ENCODE results near the gene INPP5E.

The INPP5E gene

GRCh38 chr9:136448655-136449054 is 9.0 kb upstream of the INPP5E start:
- peaks cover 99% of the 10 kb centered on the region for H4K20me1 ChIP-seq
- peaks cover 86% of the 10 kb centered on the region for H3K36me3 ChIP-seq
- H3K9ac ChIP-seq, result no peak overlapping the region
- H3K27me3 ChIP-seq, result no peaks in the 10 kb centered on the region
- H3K4me1 ChIP-seq, result peaks cover 89% of the 10 kb centered on the region
- H3K27ac ChIP-seq, result no peak overlapping the region
- H3K4me2 ChIP-seq, result peak overlapping the region; percentile 83; the same call in 1 of the 2 replicates
- H3K4me3 ChIP-seq, result no peak overlapping the region
- TF ChIP-seq Cebpa-rat (IDR thresholded peaks at IDR 0.05), result no peak
- no peaks in the 10 kb centered on the region for H3K9me3 ChIP-seq

GRCh38 chr9:136447173-136447778 is 7.6 kb upstream of the INPP5E start:
- no peaks in the 10 kb centered on the region for H3K27me3 ChIP-seq
- H3K9ac ChIP-seq, result peak overlapping the region; percentile 17; the same call in 1 of the 2 replicates
- peaks cover 84% of the 10 kb centered on the region for H3K36me3 ChIP-seq
- H3K9me3 ChIP-seq, result no peaks in the 10 kb centered on the region
- H3K4me3 ChIP-seq, result peak overlapping the region; percentile 32; the same call in 1 of the 2 replicates
- H4K20me1 ChIP-seq, result peaks cover 99% of the 10 kb centered on the region
- peaks cover 89% of the 10 kb centered on the region for H3K4me1 ChIP-seq
- peak overlapping the region; percentile 83 for H3K4me2 ChIP-seq
- TF ChIP-seq Cebpa-rat (IDR thresholded peaks at IDR 0.05), result no peak
- H3K27ac ChIP-seq, result no peak overlapping the region

- H3K4me2 ChIP-seq, result peak overlapping the region; percentile 83; the same call in 1 of the 2 replicates
- TF ChIP-seq Cebpa-rat (IDR thresholded peaks at IDR 0.05), result no peak
- H3K27me3 ChIP-seq, result no peaks in the 10 kb centered on the region
- H3K4me1 ChIP-seq, result peaks cover 89% of the 10 kb centered on the region
- no peak overlapping the region for H3K27ac ChIP-seq
- H3K36me3 ChIP-seq, result peaks cover 77% of the 10 kb centered on the region
- no peaks in the 10 kb centered on the region for H3K9me3 ChIP-seq
- no peak overlapping the region for H3K4me3 ChIP-seq
- no peak overlapping the region for H3K9ac ChIP-seq
- peaks cover 98% of the 10 kb centered on the region for H4K20me1 ChIP-seq
These were observed 6.2 kb upstream of the INPP5E start for GRCh38 chr9:136445799-136446198.

GRCh38 chr9:136444102-136444501 is 4.5 kb upstream of the INPP5E start:
- Histone ChIP-seq H3K36me3 (peaks cover 60% of the 10 kb centered on the region), H3K27ac (no peak overlapping the region), H3K9ac (no peak overlapping the region), H3K27me3 (no peaks in the 10 kb centered on the region), H3K4me1 (peaks cover 85% of the 10 kb centered on the region), H4K20me1 (peaks cover 91% of the 10 kb centered on the region), H3K9me3 (no peaks in the 10 kb centered on the region), H3K4me3 (no peak overlapping the region), H3K4me2 (no peak overlapping the region)
- no peak for TF ChIP-seq Cebpa-rat (IDR thresholded peaks at IDR 0.05)

- H3K4me1 ChIP-seq, result peaks cover 81% of the 10 kb centered on the region
- no peak overlapping the region for H3K4me3 ChIP-seq
- TF ChIP-seq Cebpa-rat (IDR thresholded peaks at IDR 0.05), result no peak
- H3K9me3 ChIP-seq, result no peaks in the 10 kb centered on the region
- H3K9ac ChIP-seq, result no peak overlapping the region
- H4K20me1 ChIP-seq, result peaks cover 91% of the 10 kb centered on the region
- H3K36me3 ChIP-seq, result peaks cover 56% of the 10 kb centered on the region
- H3K4me2 ChIP-seq, result no peak overlapping the region
- H3K27me3 ChIP-seq, result no peaks in the 10 kb centered on the region
- H3K27ac ChIP-seq, result no peak overlapping the region
These were observed 4.0 kb upstream of the INPP5E start for GRCh38 chr9:136443687-136444086.

DNA sequence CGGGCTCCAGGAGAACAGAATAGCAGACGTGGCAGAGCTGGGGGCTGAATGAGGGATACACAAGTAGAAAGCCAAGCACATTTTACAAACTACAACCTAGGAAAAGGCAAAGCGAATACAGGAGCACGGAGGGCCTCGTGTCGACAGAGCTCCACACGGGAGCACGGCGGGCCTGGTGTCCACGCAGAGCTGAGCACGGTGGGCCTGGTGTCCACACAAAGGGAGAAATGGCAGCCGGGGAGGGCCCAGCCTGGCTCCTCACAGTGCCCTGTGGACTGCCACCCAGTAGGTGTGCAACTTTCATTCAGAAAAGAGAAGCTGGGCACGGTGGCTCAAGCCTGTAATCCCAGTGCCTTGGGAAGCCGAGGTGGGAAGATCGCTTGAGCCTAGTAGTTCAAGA is 3.4 kb upstream of the INPP5E start:
- TF ChIP-seq Cebpa-rat (IDR thresholded peaks at IDR 0.05), result no peak
- H3K27me3 ChIP-seq, result no peaks in the 10 kb centered on the region
- peaks cover 91% of the 10 kb centered on the region for H4K20me1 ChIP-seq
- H3K4me3 ChIP-seq, result no peak overlapping the region
- no peaks in the 10 kb centered on the region for H3K9me3 ChIP-seq
- H3K9ac ChIP-seq, result 0 out of 2 replicates have a peak overlapping the region, but pooled peaks have one; percentile 56
- H3K36me3 ChIP-seq, result peaks cover 50% of the 10 kb centered on the region
- peak overlapping the region; percentile 96 for H3K4me2 ChIP-seq
- H3K4me1 ChIP-seq, result peaks cover 79% of the 10 kb centered on the region
- H3K27ac ChIP-seq, result peak overlapping the region; percentile 76

DNA sequence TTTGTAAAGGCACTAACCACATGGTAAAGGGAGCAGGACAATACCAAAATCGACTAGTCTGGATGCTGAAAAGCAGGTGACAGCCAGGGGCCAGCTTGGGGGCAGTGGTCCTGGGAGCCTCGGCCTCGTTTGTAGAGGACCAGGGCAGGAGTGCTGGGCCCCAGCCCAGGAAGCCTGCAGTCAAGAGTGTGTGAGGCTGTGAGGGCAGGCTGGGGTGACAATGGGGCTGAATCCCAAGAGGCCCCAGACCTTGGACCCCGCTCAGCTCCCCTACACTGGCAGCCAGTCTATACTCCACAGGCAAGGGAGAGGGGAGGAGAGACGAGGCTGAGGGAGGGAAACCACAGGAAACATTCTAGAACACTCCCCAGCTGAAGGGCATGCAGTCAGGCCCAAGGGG is 2.6 kb upstream of the INPP5E start:
- peak overlapping the region; percentile 56; the same call in 1 of the 2 replicates for H3K9ac ChIP-seq
- H4K20me1 ChIP-seq, result peaks cover 91% of the 10 kb centered on the region
- H3K27me3 ChIP-seq, result no peaks in the 10 kb centered on the region
- H3K27ac ChIP-seq, result peak overlapping the region; percentile 76
- peaks cover 79% of the 10 kb centered on the region for H3K4me1 ChIP-seq
- no peaks in the 10 kb centered on the region for H3K9me3 ChIP-seq
- 0 out of 2 replicates have a peak overlapping the region, but pooled peaks have one; percentile 12 for H3K4me3 ChIP-seq
- TF ChIP-seq Cebpa-rat (IDR thresholded peaks at IDR 0.05), result no peak
- H3K4me2 ChIP-seq, result peak overlapping the region; percentile 96
- peaks cover 43% of the 10 kb centered on the region for H3K36me3 ChIP-seq

DNA sequence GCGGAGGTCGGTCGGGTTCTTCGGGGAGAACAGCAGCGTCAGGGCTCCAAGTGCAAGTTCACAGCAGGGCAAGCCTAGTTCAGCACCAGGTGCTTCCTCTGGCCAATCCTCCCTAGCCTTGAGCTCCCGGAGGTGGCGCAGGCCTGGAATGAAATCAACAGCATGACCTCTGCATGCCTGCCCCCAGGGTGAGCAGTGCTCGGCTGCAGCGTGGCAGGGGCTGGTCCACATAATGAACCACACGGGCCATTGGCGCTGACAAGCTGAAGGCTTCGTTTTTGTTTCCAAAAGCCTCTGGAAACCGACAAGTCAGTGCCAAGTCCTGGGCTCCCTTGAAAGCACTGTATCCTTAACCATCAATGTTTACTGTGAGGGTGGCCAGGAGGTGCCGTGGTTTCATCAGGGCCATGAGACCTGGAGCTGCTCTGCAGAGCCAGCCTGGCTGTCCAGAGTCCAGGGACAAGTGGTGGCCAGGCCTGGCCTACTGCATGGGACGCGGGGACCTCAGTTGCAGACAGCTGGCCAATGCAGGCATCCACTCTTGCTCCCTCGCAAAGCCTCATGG is 2.1 kb upstream of the INPP5E start:
- Histone ChIP-seq H3K9ac (peak overlapping the region; percentile 95; the same call in 1 of the 2 replicates), H3K27me3 (no peaks in the 10 kb centered on the region), H3K4me1 (peaks cover 79% of the 10 kb centered on the region), H3K27ac (peak overlapping the region; percentile 76), H3K4me3 (0 out of 2 replicates have a peak overlapping the region, but pooled peaks have one; percentile 21), H3K9me3 (no peaks in the 10 kb centered on the region), H3K36me3 (peaks cover 46% of the 10 kb centered on the region), H3K4me2 (peak overlapping the region; percentile 96), H4K20me1 (peaks cover 91% of the 10 kb centered on the region)
- no peak for TF ChIP-seq Cebpa-rat (IDR thresholded peaks at IDR 0.05)

DNA sequence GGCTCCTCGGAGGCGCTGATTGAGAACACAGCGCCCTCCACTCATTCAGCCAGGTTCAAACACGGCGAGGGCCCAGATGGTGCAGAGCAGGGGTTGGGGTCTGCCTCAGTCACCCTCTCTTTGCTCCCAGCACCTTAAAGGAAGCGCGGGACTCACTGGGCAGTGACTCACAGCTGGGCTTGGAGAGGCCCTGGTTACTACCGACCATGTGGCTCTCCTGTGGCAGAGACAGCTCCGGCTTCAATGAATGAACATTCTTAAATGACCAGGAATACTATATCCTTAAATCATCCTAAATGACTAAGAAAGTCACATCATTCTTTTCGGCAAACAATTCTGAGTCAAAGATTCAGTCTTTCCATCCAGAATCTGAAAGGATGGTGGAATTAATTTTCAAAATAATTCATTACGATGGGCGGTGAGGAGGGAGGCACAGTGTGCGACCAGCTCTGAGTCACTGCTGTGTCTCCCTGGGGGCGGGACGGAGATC is 1.6 kb upstream of the INPP5E start:
- H3K36me3 ChIP-seq, result peaks cover 47% of the 10 kb centered on the region

More for the DNA sequence above, 1.6 kb upstream of the INPP5E start:
- Histone ChIP-seq H3K4me3 (0 out of 2 replicates have a peak overlapping the region, but pooled peaks have one; percentile 21), H3K27ac (peak overlapping the region; percentile 92), H3K9me3 (no peaks in the 10 kb centered on the region), H3K4me2 (peak overlapping the region; percentile 96), H3K27me3 (no peaks in the 10 kb centered on the region), H3K4me1 (peaks cover 79% of the 10 kb centered on the region), H3K9ac (peak overlapping the region; percentile 95), H4K20me1 (peaks cover 91% of the 10 kb centered on the region)
- no peak for TF ChIP-seq Cebpa-rat (IDR thresholded peaks at IDR 0.05)

All from BLaER1 (cell line).